B cell (primary cell): ENCODE data around the gene CCDC136. TPM values are rescaled to one million over a fixed set of nuclear protein-coding genes. Genes with fewer than 3 reads are reported as not detected.

Experiments used
- ATAC-seq: fragments of 200-7000 bp; cut with Tn5 transposase; one replicate; pipeline ENCODE4 v1.10.0; 2021; ENCODE audit warnings: low read depth, mild to moderate bottlenecking, moderate number of reproducible peaks, moderate library complexity
- CTCF ChIA-PET: fragments of 350-600 bp; sonication (Branson Sonifier 250); formaldehyde crosslinking; loops from one replicate; lab custom pipeline; 2021; ENCODE audit warnings: antibody characterized with exemption, inconsistent platforms; lab: Charles Lee
- POLR2A ChIA-PET: fragments of 350-600 bp; sonication (Branson Sonifier 250); formaldehyde crosslinking; loops from one replicate; lab custom pipeline; 2021; ENCODE audit warnings: antibody characterized with exemption; lab: Charles Lee
- DNase-seq: peaks from one replicate; pipeline ENCODE4 v3.0.0; 2013
- H2AFZ ChIP-seq: 2 replicates; pipeline ENCODE4 v1.6.1; 2012; ENCODE audit warnings: mild to moderate bottlenecking, low read depth, low read length; ENCODE audit not compliant: insufficient read depth, poor library complexity, severe bottlenecking
- H3K27ac ChIP-seq, 2 donors: 1 replicate in 1 of 2; 2 replicates in 1 of 2; pipeline ENCODE4 v1.5.1; 2012 to 2013; ENCODE audit warnings: low read length in 2 of 2, mild to moderate bottlenecking in 2 of 2, moderate library complexity in 1 of 2
- H3K27me3 ChIP-seq, 4 experiments: fragments of 200-600 bp in 1 of 4; sonication (generic) in 1 of 4; replicated peaks in 1 of 4; 1 replicate in 2 of 4; 2 replicates in 2 of 4; pipeline versions ENCODE4 v1.6.1 to v1.7.0; 2013 to 2016; ENCODE audit warnings: low read length in 3 of 4, mild to moderate bottlenecking in 2 of 4, mixed read lengths in 1 of 4, moderate library complexity in 1 of 4; ENCODE audit not compliant: insufficient read depth in 4 of 4, control insufficient read depth in 3 of 4; ENCODE audit errors: control extremely low read depth in 1 of 4
- H3K36me3 ChIP-seq, 2 experiments: replicated peaks in 1 of 2; 1 replicate in 1 of 2; 2 replicates in 1 of 2; pipeline versions ENCODE4 v1.6.1 to v1.7.1; 2013; ENCODE audit warnings: low read length in 1 of 2; ENCODE audit not compliant: insufficient read depth in 2 of 2, control insufficient read depth in 1 of 2; ENCODE audit errors: control extremely low read depth in 1 of 2, extremely low read depth in 1 of 2
- H3K4me1 ChIP-seq, 2 donors: fragments of 200-600 bp in 1 of 2; sonication (generic) in 1 of 2; 1 replicate in 1 of 2; 2 replicates in 1 of 2; pipeline versions ENCODE4 v1.5.1 to v1.6.1; 2013 to 2017; ENCODE audit warnings: low read length in 2 of 2; ENCODE audit not compliant: control insufficient read depth in 2 of 2, insufficient read depth in 2 of 2
- H3K4me2 ChIP-seq: replicated peaks from 2 replicates; pipeline ENCODE3; 2012; ENCODE audit warnings: mild to moderate bottlenecking, low read depth, low read length; ENCODE audit not compliant: poor library complexity, severe bottlenecking
- H3K4me3 ChIP-seq, 5 experiments: fragments of 200-600 bp in 1 of 5; sonication (generic) in 1 of 5; 1 replicate in 3 of 5; 2 replicates in 2 of 5; pipeline versions ENCODE4 v1.5.1 to v1.7.0; 2011 to 2016; ENCODE audit warnings: low read length in 4 of 5, mild to moderate bottlenecking in 4 of 5, low read depth in 2 of 5, control low read depth in 1 of 5, moderate library complexity in 1 of 5; ENCODE audit not compliant: insufficient read depth in 1 of 5; ENCODE audit errors: control extremely low read depth in 1 of 5, extremely low read depth in 1 of 5
- H3K79me2 ChIP-seq: fragments of 200-600 bp; sonication (generic); one replicate; pipeline ENCODE4 v1.6.0; 2016; ENCODE audit warnings: low read length; ENCODE audit not compliant: control insufficient read depth, insufficient read depth
- H3K9ac ChIP-seq: fragments of 200-600 bp; sonication (generic); 2 replicates; pipeline ENCODE4 v1.6.1; 2017; ENCODE audit warnings: mild to moderate bottlenecking, low read length, moderate library complexity
- H3K9me3 ChIP-seq, 3 donors: one replicate each; pipeline versions ENCODE4 v1.6.1 to v1.7.1; 2013; ENCODE audit warnings: low read length in 2 of 3; ENCODE audit not compliant: control insufficient read depth in 2 of 3, insufficient read depth in 1 of 3; ENCODE audit errors: control extremely low read depth in 1 of 3
- H4K20me1 ChIP-seq: 2 replicates; pipeline ENCODE4 v1.6.0; 2012; ENCODE audit warnings: mild to moderate bottlenecking, low read length; ENCODE audit not compliant: insufficient read depth, control insufficient read depth, poor library complexity, severe bottlenecking
- H3K27ac Mint-ChIP-seq: one replicate; pipeline ENCODE4 v1.8.0; 2021; ENCODE audit warnings: mixed read lengths
- H3K27me3 Mint-ChIP-seq: one replicate; pipeline ENCODE4 v1.8.0; 2021; ENCODE audit warnings: mixed read lengths
- H3K4me1 Mint-ChIP-seq: one replicate; pipeline ENCODE4 v1.8.0; 2021; ENCODE audit warnings: mixed read lengths
- H3K4me3 Mint-ChIP-seq: one replicate; pipeline ENCODE4 v1.8.0; 2021; ENCODE audit warnings: mixed read lengths
- H3K9me3 Mint-ChIP-seq: one replicate; pipeline ENCODE4 v1.8.0; 2022; ENCODE audit warnings: mixed read lengths; ENCODE audit not compliant: insufficient read depth
- CTCF ChIP-seq: fragments of 200-600 bp; IDR thresholded peaks from one replicate; pipeline ENCODE4 v1.8.0; 2022; ENCODE audit warnings: antibody characterized with exemption, mild to moderate bottlenecking
- EZH2 ChIP-seq: IDR thresholded peaks from 2 replicates; pipeline ENCODE4 v1.6.1; 2012; ENCODE audit warnings: borderline replicate concordance, low read depth, mild to moderate bottlenecking, moderate library complexity, low read length; ENCODE audit not compliant: insufficient read depth, poor library complexity, severe bottlenecking
- WGBS: methylation state at CpG from one replicate; pipeline ENCODE4 v1.1.5; 2013; ENCODE audit warnings: missing lambda C conversion rate; ENCODE audit not compliant: insufficient coverage; 5-methylcytosine and 5-hydroxymethylcytosine counted together
- intact Hi-C: fragments of 100-400 bp; cut with micrococcal nuclease; formaldehyde crosslinking; loops from one replicate; pipeline ENCODE4 v1.10.0; 2022
- polyA plus RNA-seq: library from polyadenylated mRNA; depleted of rRNA; stranded (reverse); fragments of >200 nt; gene quantifications from 2 replicates; pipeline ENCODE4 v1.2.3, GENCODE V29; 2012
- total RNA-seq, 2 donors: library from RNA; stranded (reverse); fragments of 120-200 nt in 1 of 2; gene quantifications; 1 replicate in 1 of 2; 2 replicates in 1 of 2; pipeline versions ENCODE4 v1.2.3 to v1.2.4, GENCODE V29; 2013 to 2022

Gene CCDC136
- total and polyA plus RNA-seq, 2 donors (not counting 1 experiment from before 2014, with no cell fraction given), result 2.2 to 13.9 TPM

GRCh38 chr7:128831178-128831993, 39.6 kb downstream of the CCDC136 start:
- peaks cover 0 to 7% (median 0%) of the 10 kb centered on the region in 3 donors for H3K9me3 ChIP-seq
- Mint-ChIP-seq H3K4me3 (peak overlapping the region; percentile 77), H3K9me3 (no peaks in the 10 kb centered on the region), H3K27ac (peak overlapping the region; percentile 10), H3K27me3 (peaks cover 42% of the 10 kb centered on the region), H3K4me1 (peaks cover 20% of the 10 kb centered on the region)
- POLR2A ChIA-PET, result interaction anchor here (0.7 kb wide), 1 partner anchor 824 kb away, joined by 3 read pairs; no protein-coding TSS in a partner anchor
- peak overlapping the region; percentile 94 for H3K4me2 ChIP-seq
- DNase-seq (peak; percentile 58), ATAC-seq (peak; percentile 38)
- H2AFZ ChIP-seq, result peak overlapping the region; percentile 46
- peaks cover 31 to 32% of the 10 kb centered on the region in 2 donors for H3K4me1 ChIP-seq
- peak overlapping the region in 1 of 5 experiments; percentile 24 for H3K4me3 ChIP-seq
- H3K9ac ChIP-seq, result peak overlapping the region; percentile 19
- intact Hi-C loops, result no loop called here
- H4K20me1 ChIP-seq, result no peaks in the 10 kb centered on the region
- TF ChIP-seq CTCF (no peak), EZH2 (no peak)
- no peaks in the 10 kb centered on the region for H3K79me2 ChIP-seq
- H3K27ac ChIP-seq, result no peak overlapping the region
- CTCF ChIA-PET, result no interaction called here
- WGBS, result 3% methylated on average over 31 of the region's 33 CpGs
- no peaks in the 10 kb centered on the region for H3K36me3 ChIP-seq
- peaks cover 0 to 52% (median 20%) of the 10 kb centered on the region in 4 experiments for H3K27me3 ChIP-seq
